GM19467 (cell line): ENCODE data around the gene ALDH3A2.

Experiments used
- ATAC-seq: cut with Tn5 transposase; IDR thresholded peaks from one replicate; pipeline ENCODE4 v1.9.1; 2021; ENCODE audit warnings: mild to moderate bottlenecking, moderate library complexity; ENCODE audit not compliant: unreplicated experiment

Gene ALDH3A2

GRCh38 chr17:19648475-19649273 lies at the start of gene ALDH3A2:
Gene ALDH3A2, plus strand, starts transcription at chr17:19648751. Its CDS starts 221 bp downstream, at chr17:19648972.
- peak; percentile 90 for ATAC-seq

GRCh38 chr17:19610311-19610710 lies 38.2 kb upstream of the ALDH3A2 start:
- ATAC-seq: no peak

GRCh38 chr17:19610879-19611278 lies 37.7 kb upstream of the ALDH3A2 start:
- ATAC-seq: no peak

GRCh38 chr17:19613979-19614378 lies 34.6 kb upstream of the ALDH3A2 start:
- ATAC-seq: no peak

- ATAC-seq: no peak
Measured at GRCh38 chr17:19614900-19615299, 33.7 kb upstream of the ALDH3A2 start.

- no peak for ATAC-seq
Measured at GRCh38 chr17:19618015-19618414, 30.5 kb upstream of the ALDH3A2 start.

- no peak for ATAC-seq
Measured at GRCh38 chr17:19619705-19620325, 28.7 kb upstream of the ALDH3A2 start.

- no peak for ATAC-seq
Measured at GRCh38 chr17:19621697-19622096, 26.9 kb upstream of the ALDH3A2 start.

- no peak for ATAC-seq
Measured at GRCh38 chr17:19626079-19626478, 22.5 kb upstream of the ALDH3A2 start.

- no peak for ATAC-seq
Measured at GRCh38 chr17:19629449-19629848, 19.1 kb upstream of the ALDH3A2 start.

GRCh38 chr17:19630035-19630434 lies 18.5 kb upstream of the ALDH3A2 start:
- ATAC-seq: no peak

GRCh38 chr17:19630661-19631060 lies 17.9 kb upstream of the ALDH3A2 start:
- no peak for ATAC-seq

GRCh38 chr17:19631905-19632304 lies 16.6 kb upstream of the ALDH3A2 start:
- ATAC-seq: no peak

GRCh38 chr17:19641687-19642372 lies 6.7 kb upstream of the ALDH3A2 start:
- ATAC-seq: no peak

- ATAC-seq: no peak
Measured at GRCh38 chr17:19642373-19642893, 6.1 kb upstream of the ALDH3A2 start.

- no peak for ATAC-seq
Measured at GRCh38 chr17:19644493-19645210, 3.9 kb upstream of the ALDH3A2 start.

- no peak for ATAC-seq
Measured at GRCh38 chr17:19645734-19646201, 2.8 kb upstream of the ALDH3A2 start.

GRCh38 chr17:19646788-19647696 lies 1.5 kb upstream of the ALDH3A2 start:
- ATAC-seq: no peak

- peak; percentile 30 for ATAC-seq
Measured at GRCh38 chr17:19647697-19648474, 665 bp upstream of the ALDH3A2 start.
